Naive thymus-derived CD4-positive, alpha-beta T cell (primary cell): ENCODE results near the gene CCDC85C. TPM values are rescaled to one million over a fixed set of nuclear protein-coding genes. Genes with fewer than 3 reads are reported as not detected.
A peak's percentile ranks its signal among the peaks of the same experiment; 100 is the strongest.

ENCODE experiments used
- ATAC-seq: fragments of 150-1000 bp; cut with Tn5 transposase; 2 replicates; pipeline ENCODE4 v1.10.0; 2021; ENCODE audit warnings: mild to moderate bottlenecking, moderate library complexity
- CTCF ChIA-PET: fragments of 350-600 bp; sonication (Branson Sonifier 250); formaldehyde crosslinking; loops from one replicate; lab custom pipeline; 2021; ENCODE audit warnings: antibody characterized with exemption; lab: Charles Lee
- POLR2A ChIA-PET: fragments of 350-600 bp; sonication (Branson Sonifier 250); formaldehyde crosslinking; loops from one replicate; lab custom pipeline; 2021; ENCODE audit warnings: antibody characterized with exemption, inconsistent platforms; lab: Charles Lee
- DNase-seq, 9 donors: peaks; one replicate each; pipeline versions ENCODE4 v3.0.0 to v3.0.0-alpha.2; 2020 to 2022; ENCODE audit warnings: mixed read lengths in 1 of 9
- H3K27ac ChIP-seq: one replicate; pipeline ENCODE4 v1.7.0; 2013; ENCODE audit warnings: mild to moderate bottlenecking, low read depth, low read length, moderate library complexity
- H3K27me3 ChIP-seq, 2 donors: one replicate each; pipeline ENCODE4 v1.7.0; 2013; ENCODE audit warnings: low read length in 2 of 2, mild to moderate bottlenecking in 2 of 2, moderate library complexity in 2 of 2; ENCODE audit not compliant: control insufficient read depth in 2 of 2, insufficient read depth in 2 of 2
- H3K36me3 ChIP-seq, 3 experiments: 1 replicate in 2 of 3; 2 replicates in 1 of 3; pipeline ENCODE4 v1.7.0; 2013; ENCODE audit warnings: low read length in 3 of 3, mild to moderate bottlenecking in 3 of 3, moderate library complexity in 1 of 3; ENCODE audit not compliant: insufficient read depth in 3 of 3, control insufficient read depth in 2 of 3
- H3K4me1 ChIP-seq, 2 donors: one replicate each; pipeline ENCODE4 v1.7.0; 2013; ENCODE audit warnings: low read length in 2 of 2, mild to moderate bottlenecking in 2 of 2, moderate library complexity in 1 of 2; ENCODE audit not compliant: control insufficient read depth in 2 of 2, insufficient read depth in 2 of 2
- H3K4me3 ChIP-seq: 2 replicates; pipeline ENCODE4 v1.7.0; 2013; ENCODE audit warnings: mild to moderate bottlenecking, low read length
- H3K9me3 ChIP-seq, 3 experiments: 1 replicate in 2 of 3; 2 replicates in 1 of 3; pipeline ENCODE4 v1.7.0; 2013; ENCODE audit warnings: low read length in 3 of 3; ENCODE audit not compliant: control insufficient read depth in 2 of 3
- H3K27ac Mint-ChIP-seq, 9 donors: one replicate each; pipeline ENCODE4 v1.8.0; 2020 to 2022; ENCODE audit warnings: mixed read lengths in 9 of 9, mild to moderate bottlenecking in 8 of 9, moderate library complexity in 5 of 9, inconsistent platforms in 2 of 9
- H3K27me3 Mint-ChIP-seq, 5 donors: one replicate each; pipeline ENCODE4 v1.8.0; 2021 to 2022; ENCODE audit warnings: mixed read lengths in 5 of 5, mild to moderate bottlenecking in 1 of 5
- H3K36me3 Mint-ChIP-seq, 5 donors: one replicate each; pipeline ENCODE4 v1.8.0; 2020 to 2022; ENCODE audit warnings: mixed read lengths in 5 of 5, mild to moderate bottlenecking in 3 of 5, inconsistent platforms in 1 of 5
- H3K4me1 Mint-ChIP-seq, 7 donors: one replicate each; pipeline ENCODE4 v1.8.0; 2020 to 2022; ENCODE audit warnings: mixed read lengths in 7 of 7, mild to moderate bottlenecking in 3 of 7, inconsistent platforms in 1 of 7
- H3K4me3 Mint-ChIP-seq, 10 donors: one replicate each; pipeline ENCODE4 v1.8.0; 2020 to 2022; ENCODE audit warnings: mild to moderate bottlenecking in 10 of 10, mixed read lengths in 10 of 10, moderate library complexity in 6 of 10, inconsistent platforms in 2 of 10
- H3K9me3 Mint-ChIP-seq, 11 donors: one replicate each; pipeline ENCODE4 v1.8.0; 2020 to 2022; ENCODE audit warnings: mixed read lengths in 11 of 11, mild to moderate bottlenecking in 4 of 11, inconsistent platforms in 1 of 11, moderate library complexity in 1 of 11
- intact Hi-C, 2 donors: fragments of 100-400 bp; cut with micrococcal nuclease; formaldehyde crosslinking; loops; one replicate each; pipeline ENCODE4 v1.15.1; 2023
- polyA plus RNA-seq, 2 donors: library from polyadenylated mRNA; unstranded; fragments of 300-500 nt; fragmentation: Illumina TruSeq; gene quantifications; one replicate each; pipeline ENCODE4 v1.2.3, GENCODE V29; 2021
- total RNA-seq, 6 experiments: library from RNA in 5 of 6; stranded (reverse) in 5 of 6; gene quantifications; 1 replicate in 5 of 6; 2 replicates in 1 of 6; pipeline ENCODE4 v1.2.3 and lab custom pipeline; 2021 to 2026

Gene CCDC85C
- total and polyA plus RNA-seq, 7 experiments from 2014 or later: 0.76 to 9.9 (median 7.8) TPM

DNA sequence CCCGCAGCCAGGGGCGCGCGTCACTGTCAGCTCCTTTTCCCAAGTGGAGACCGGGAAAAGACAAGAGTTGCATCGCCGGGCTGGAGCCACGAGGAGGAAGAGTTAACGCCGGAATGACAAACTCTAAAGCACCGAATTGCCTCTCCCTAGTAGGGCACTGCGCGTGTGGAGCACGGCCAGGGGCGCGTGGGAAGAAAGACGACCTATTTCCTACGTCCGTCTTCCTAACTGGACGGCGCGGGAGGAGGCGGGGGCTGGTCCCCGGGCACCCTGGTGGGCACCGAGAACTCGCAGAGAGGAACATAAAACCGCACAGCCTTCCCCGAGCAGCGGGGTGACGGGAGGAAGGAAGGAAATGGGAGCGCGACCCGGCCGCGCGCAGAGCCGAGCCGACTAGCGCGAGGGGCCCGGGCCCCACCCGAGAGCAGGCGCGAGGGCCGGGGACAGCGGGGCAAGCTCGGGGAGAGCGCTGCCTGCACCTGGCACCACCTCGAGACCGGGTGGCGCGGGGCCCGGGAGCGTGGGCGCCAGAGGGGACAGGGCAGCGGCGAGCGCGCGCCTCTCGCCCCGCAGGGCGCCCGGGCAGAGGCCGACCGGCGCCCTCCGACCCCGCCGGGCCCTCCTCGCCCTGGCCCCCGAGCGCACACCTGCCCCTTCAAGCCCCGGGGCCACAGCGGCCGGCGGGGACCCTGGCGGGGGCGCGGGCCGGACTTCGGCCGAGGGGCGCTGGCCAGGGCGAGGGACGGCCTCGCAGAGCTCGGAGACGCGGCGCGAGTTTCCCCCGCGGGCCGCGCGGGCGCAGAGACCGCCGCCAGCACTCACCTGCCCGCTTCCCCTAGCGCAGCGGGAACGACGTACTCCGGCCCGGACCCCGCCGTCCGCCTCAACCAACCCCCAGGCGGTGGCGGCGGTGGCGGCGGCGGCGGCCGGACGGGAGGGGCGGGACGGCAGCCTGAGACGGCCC is 123.8 kb downstream of the CCDC85C start, which contains the start of gene SETD3:
Gene SETD3 (minus strand): TSS at position 954 of the 964 bp plus-strand sequence. CDS start 15,054 bp downstream, outside the sequence.
- DNase-seq (peak in 8 of 9 donors; percentile 2 to 62 (median 27)), ATAC-seq (no peak)
- peaks cover 43 to 81% (median 67%) of the 10 kb centered on the region in 7 donors for H3K4me1 Mint-ChIP-seq
- H3K27ac Mint-ChIP-seq: peak within 1 kb of the TSS; percentile 95 to 99 (median 98)
- CTCF ChIA-PET: interaction anchor here (0.6 to 1.0 kb wide), 3 partner anchors 46 to 419 kb away, joined by 3 to 4 read pairs (median 3); no protein-coding TSS in a partner anchor
- H3K36me3 Mint-ChIP-seq: no peaks in the 10 kb centered on the region
- peaks cover 0 to 1% (median 0%) of the 10 kb centered on the region in 11 donors for H3K9me3 Mint-ChIP-seq
- H3K36me3 ChIP-seq: peaks cover 0 to 6% (median 0%) of the 10 kb centered on the region in 3 experiments
- H3K27me3 Mint-ChIP-seq: no peaks in the 10 kb centered on the region
- intact Hi-C loops: loop anchor here (2.0 to 10.0 kb wide), 5 partner anchors 587 to 895 kb away; partner anchors contain the start of genes EVL (in 1 of the 2), SLC25A29 (in 1 of the 2) and WDR25 (in 1 of the 2)
- peak within 1 kb of the TSS; percentile 86 for H3K4me3 ChIP-seq
- H3K27ac ChIP-seq: peak within 1 kb of the TSS; percentile 93
- H3K27me3 ChIP-seq: no peaks in the 10 kb centered on the region
- POLR2A ChIA-PET: interaction anchor here (0.6 to 1.7 kb wide), 14 partner anchors 8 to 861 kb away, joined by 3 to 38 read pairs (median 3); partner anchors contain the start of genes CCDC85C and CYP46A1
- no peaks in the 10 kb centered on the region for H3K9me3 ChIP-seq
- peak within 1 kb of the TSS; percentile 89 to 100 (median 98) for H3K4me3 Mint-ChIP-seq
- H3K4me1 ChIP-seq: peaks cover 26 to 34% of the 10 kb centered on the region in 2 donors

DNA sequence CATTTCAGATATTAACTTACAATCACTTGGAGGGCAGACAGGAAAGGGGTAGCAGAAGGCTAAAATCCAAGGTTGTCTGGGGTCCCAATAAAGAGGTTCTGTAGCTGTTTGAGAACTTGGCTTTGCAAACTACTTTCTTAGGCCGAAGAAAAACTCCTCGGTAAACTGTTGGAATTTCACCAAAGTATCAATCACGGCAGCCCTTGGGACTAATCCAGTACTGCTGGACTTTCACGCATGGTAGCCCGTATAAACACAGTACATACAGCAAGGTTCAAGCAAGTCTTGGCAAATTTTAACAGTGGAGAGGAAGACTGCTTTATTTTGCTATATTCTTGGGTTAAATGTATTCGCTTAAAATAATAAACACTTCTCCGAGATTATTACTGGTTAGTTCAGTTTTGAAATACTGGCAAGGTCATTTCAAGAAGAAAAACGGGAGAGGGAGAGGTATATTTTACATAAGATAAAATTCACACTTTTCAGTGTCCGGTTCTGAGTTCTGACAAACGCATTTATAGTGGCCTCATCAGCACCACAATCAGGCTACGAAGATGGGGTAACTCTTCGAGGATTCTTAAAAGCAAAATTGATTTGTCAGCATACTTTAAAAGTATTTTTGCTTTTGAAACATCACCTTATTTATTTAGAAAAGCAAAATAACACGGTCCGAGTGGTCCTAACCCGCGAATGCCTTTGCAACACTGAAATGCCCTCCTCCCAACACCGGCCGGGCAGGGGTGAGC is 124.7 kb downstream of the CCDC85C start:
- H3K27ac ChIP-seq: peak overlapping the region; percentile 75

DNA sequence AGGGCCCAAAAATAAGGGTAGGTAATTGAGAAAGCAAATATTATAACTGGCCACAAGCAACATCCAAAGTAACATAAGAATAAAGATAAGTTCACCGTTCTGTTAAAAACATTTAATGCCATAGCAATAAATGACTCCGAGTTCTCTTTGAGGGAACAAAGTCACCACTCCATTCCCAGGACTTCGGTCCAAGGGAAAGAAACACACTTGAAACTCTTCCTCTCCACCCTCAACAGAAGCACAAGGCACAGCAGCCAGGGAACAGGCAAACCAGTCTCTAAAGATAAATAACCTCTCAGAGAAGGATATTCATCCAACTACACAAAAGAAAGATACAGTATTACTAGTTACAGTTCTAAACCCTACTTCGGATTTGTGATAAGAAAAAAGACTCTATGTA is 125.9 kb downstream of the CCDC85C start:
- peak overlapping the region in 7 of 10 donors; percentile 0 to 94 (median 43) for H3K4me3 Mint-ChIP-seq
- peaks cover 0 to 1% (median 0%) of the 10 kb centered on the region in 11 donors for H3K9me3 Mint-ChIP-seq
- Histone ChIP-seq H3K4me1 (peaks cover 24 to 28% of the 10 kb centered on the region in 2 donors), H3K27me3 (no peaks in the 10 kb centered on the region), H3K27ac (no peak overlapping the region), H3K9me3 (no peaks in the 10 kb centered on the region), H3K4me3 (no peak overlapping the region), H3K36me3 (peaks cover 0 to 6% (median 0%) of the 10 kb centered on the region in 3 experiments)
- CTCF ChIA-PET: no interaction called here
- H3K27me3 Mint-ChIP-seq: no peaks in the 10 kb centered on the region
- no peak for ATAC-seq
- H3K36me3 Mint-ChIP-seq: no peaks in the 10 kb centered on the region
- POLR2A ChIA-PET: interaction anchor here (0.7 kb wide), 1 partner anchor 29 kb away, joined by 3 read pairs; no protein-coding TSS in a partner anchor
- peak overlapping the region in 2 of 9 donors; percentile 6 to 46 for H3K27ac Mint-ChIP-seq
- intact Hi-C loops: no loop called here
- DNase-seq: no peak
- peaks cover 29 to 70% (median 58%) of the 10 kb centered on the region in 7 donors for H3K4me1 Mint-ChIP-seq

More for the DNA sequence above, 124.7 kb downstream of the CCDC85C start:
- Mint-ChIP-seq H3K4me1 (peaks cover 40 to 75% (median 64%) of the 10 kb centered on the region in 7 donors), H3K27me3 (no peaks in the 10 kb centered on the region), H3K9me3 (peaks cover 0 to 1% (median 0%) of the 10 kb centered on the region in 11 donors), H3K36me3 (no peaks in the 10 kb centered on the region), H3K4me3 (peak overlapping the region; percentile 79 to 99 (median 94)), H3K27ac (peak overlapping the region in 8 of 9 donors; percentile 64 to 89 (median 73))
- H3K4me3 ChIP-seq: peak overlapping the region; percentile 56
- H3K9me3 ChIP-seq: no peaks in the 10 kb centered on the region
- intact Hi-C loops: no loop called here
- H3K27me3 ChIP-seq: no peaks in the 10 kb centered on the region
- DNase-seq (no peak), ATAC-seq (no peak)
- CTCF ChIA-PET: no interaction called here
- POLR2A ChIA-PET: no interaction called here
- H3K4me1 ChIP-seq: peaks cover 26 to 34% of the 10 kb centered on the region in 2 donors
- peaks cover 0 to 6% (median 0%) of the 10 kb centered on the region in 3 experiments for H3K36me3 ChIP-seq

DNA sequence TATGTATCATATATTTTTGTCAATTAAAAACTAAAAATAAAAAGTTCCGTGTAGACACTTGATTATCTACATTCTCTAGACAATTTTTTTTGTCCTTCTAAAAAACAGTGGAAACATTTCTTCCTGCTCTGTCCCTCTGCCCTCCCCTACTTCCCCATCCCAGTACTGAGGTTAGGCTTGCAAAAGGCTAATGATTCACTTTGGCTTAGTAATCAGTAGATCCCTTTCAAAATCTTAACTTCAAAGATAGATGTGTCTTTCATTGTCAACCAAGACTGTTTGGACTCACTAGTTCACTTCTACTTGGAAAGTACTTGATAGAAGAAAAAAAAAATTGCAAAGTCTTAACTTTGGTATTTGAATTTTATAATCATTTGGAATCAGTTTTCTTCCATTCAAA is 127.1 kb downstream of the CCDC85C start:
- Histone ChIP-seq H3K36me3 (peaks cover 0 to 6% (median 0%) of the 10 kb centered on the region in 3 experiments), H3K4me3 (no peak overlapping the region), H3K27me3 (no peaks in the 10 kb centered on the region), H3K27ac (no peak overlapping the region), H3K9me3 (no peaks in the 10 kb centered on the region), H3K4me1 (peaks cover 12 to 15% of the 10 kb centered on the region in 2 donors)
- Mint-ChIP-seq H3K9me3 (peaks cover 0 to 1% (median 0%) of the 10 kb centered on the region in 11 donors), H3K27me3 (no peaks in the 10 kb centered on the region), H3K4me1 (peaks cover 22 to 63% (median 54%) of the 10 kb centered on the region in 7 donors), H3K36me3 (no peaks in the 10 kb centered on the region), H3K27ac (no peak overlapping the region), H3K4me3 (no peak overlapping the region)
- ChIA-PET CTCF (no interaction called here), POLR2A (interaction anchor here (0.6 to 0.7 kb wide), 2 partner anchors 20 to 1034 kb away, joined by 3 read pairs; no protein-coding TSS in a partner anchor)
- DNase-seq (no peak), ATAC-seq (no peak)
- intact Hi-C loops: no loop called here

DNA sequence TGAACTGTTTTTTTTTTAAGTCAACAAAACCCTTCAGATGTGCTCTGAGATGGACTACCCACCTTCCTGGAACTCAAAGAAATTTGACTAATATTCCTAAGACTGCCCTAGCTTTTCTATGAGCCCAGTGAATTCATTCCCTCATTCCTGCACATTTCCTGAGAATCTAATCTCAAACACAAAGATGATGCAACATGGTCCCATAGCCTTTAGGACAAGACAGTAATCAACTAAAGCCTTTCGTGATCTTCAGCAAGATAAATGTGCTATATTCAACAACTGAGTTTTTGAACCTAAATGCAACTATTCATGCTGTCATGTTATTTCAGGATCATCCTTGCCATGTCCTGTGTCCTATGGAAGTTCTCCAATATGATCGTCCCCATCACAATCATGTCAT is 128.3 kb downstream of the CCDC85C start:
- H3K27me3 Mint-ChIP-seq: no peaks in the 10 kb centered on the region
- no peaks in the 10 kb centered on the region for H3K36me3 ChIP-seq
- no peak overlapping the region for H3K27ac Mint-ChIP-seq
- peaks cover 22 to 64% (median 55%) of the 10 kb centered on the region in 7 donors for H3K4me1 Mint-ChIP-seq
- H3K4me3 ChIP-seq: no peak overlapping the region
- H3K9me3 Mint-ChIP-seq: no peaks in the 10 kb centered on the region
- H3K9me3 ChIP-seq: no peaks in the 10 kb centered on the region
- peaks cover 12 to 15% of the 10 kb centered on the region in 2 donors for H3K4me1 ChIP-seq
- ChIA-PET CTCF (no interaction called here), POLR2A (no interaction called here)
- no peaks in the 10 kb centered on the region for H3K27me3 ChIP-seq
- ATAC-seq (no peak), DNase-seq (no peak)
- no peak overlapping the region for H3K4me3 Mint-ChIP-seq
- H3K27ac ChIP-seq: no peak overlapping the region
- intact Hi-C loops: no loop called here
- no peaks in the 10 kb centered on the region for H3K36me3 Mint-ChIP-seq

DNA sequence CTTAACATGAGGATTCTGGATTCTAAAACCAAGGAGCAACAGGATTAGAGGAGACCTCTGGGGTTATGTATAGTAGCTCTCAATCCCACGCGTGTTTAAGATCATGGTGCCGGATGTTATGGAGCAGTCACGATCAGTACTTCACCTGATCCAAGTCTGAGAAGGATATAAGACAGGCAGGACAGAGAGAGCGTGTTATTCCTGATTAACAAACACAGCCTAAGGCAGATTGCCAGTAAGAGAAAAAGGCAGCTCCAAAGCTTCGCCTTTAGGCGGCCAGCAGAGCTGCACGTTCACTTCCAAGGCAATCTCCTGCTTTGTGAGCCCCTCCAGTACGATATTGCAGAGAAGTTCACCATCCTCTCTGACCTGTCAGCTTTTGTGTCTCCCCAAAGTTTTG is 128.8 kb downstream of the CCDC85C start:
- Histone ChIP-seq H3K27ac (no peak overlapping the region), H3K9me3 (no peaks in the 10 kb centered on the region), H3K4me1 (peaks cover 12 to 15% of the 10 kb centered on the region in 2 donors), H3K4me3 (no peak overlapping the region), H3K36me3 (no peaks in the 10 kb centered on the region), H3K27me3 (no peaks in the 10 kb centered on the region)
- H3K4me3 Mint-ChIP-seq: no peak overlapping the region
- H3K9me3 Mint-ChIP-seq: no peaks in the 10 kb centered on the region
- intact Hi-C loops: no loop called here
- ATAC-seq (no peak), DNase-seq (no peak)
- H3K4me1 Mint-ChIP-seq: peaks cover 22 to 69% (median 60%) of the 10 kb centered on the region in 7 donors
- no peaks in the 10 kb centered on the region for H3K36me3 Mint-ChIP-seq
- no peaks in the 10 kb centered on the region for H3K27me3 Mint-ChIP-seq
- POLR2A ChIA-PET: no interaction called here
- H3K27ac Mint-ChIP-seq: no peak overlapping the region
- CTCF ChIA-PET: no interaction called here
